ENCODE measurements around the gene MRPL23. TPM values are rescaled to one million over a fixed set of nuclear protein-coding genes. Genes with fewer than 3 reads are reported as not detected.

The MRPL23 gene
- total RNA-seq, 1 experiment from 2014 or later = 76.3 TPM

DNA sequence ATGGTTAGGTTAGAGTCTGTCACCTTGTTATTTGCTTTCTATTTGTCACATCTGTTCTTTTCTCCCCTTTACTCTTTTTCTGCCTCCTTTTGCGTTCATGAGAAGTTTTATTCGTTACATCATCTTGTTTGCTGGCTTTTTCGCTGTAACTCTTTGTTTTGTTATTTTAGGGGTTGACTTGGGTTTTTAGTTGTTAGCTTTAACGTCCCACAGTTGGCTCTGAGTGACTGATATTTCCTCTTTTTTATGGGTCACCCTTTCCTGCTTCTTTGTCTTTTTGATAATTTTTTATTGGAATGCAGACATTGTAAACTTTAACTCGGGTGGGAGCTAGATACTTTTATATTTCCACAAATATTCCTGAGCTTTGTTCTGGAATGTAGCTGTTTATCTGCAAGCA is 41.0 kb upstream of the MRPL23 start:
- Histone ChIP-seq H3K79me2 (ENCODE audit: low read depth) (no peaks in the 10 kb centered on the region), H3K36me3 (ENCODE audit: low read depth) (no peaks in the 10 kb centered on the region), H3K4me1 (replicated peaks; ENCODE audit: insufficient read depth) (no peaks in the 10 kb centered on the region), H3K9me3 (ENCODE audit: insufficient read depth, low read depth) (no peaks in the 10 kb centered on the region), H3K4me3 (no peak overlapping the region), H3K9me2 (ENCODE audit: insufficient read depth) (no peaks in the 10 kb centered on the region), H2AFZ (no peak overlapping the region), H3F3A (ENCODE audit: insufficient read depth, low read depth) (no peaks in the 10 kb centered on the region), H3K27me3 (ENCODE audit: insufficient read depth, low read depth) (peaks cover 53% of the 10 kb centered on the region), H4K20me1 (ENCODE audit: insufficient read depth) (no peaks in the 10 kb centered on the region), H3K27ac (no peak overlapping the region), H3K4me2 (no peak overlapping the region)
- intact Hi-C loops (cut with micrococcal nuclease; ENCODE audit: unreplicated experiment) = no loop called here
- ChIA-PET CTCF (interaction anchor here (0.5 to 0.8 kb wide), 2 partner anchors 206 to 353 kb away, joined by 3 to 9 read pairs; no protein-coding TSS in a partner anchor), POLR2A (ENCODE audit: unreplicated experiment) (interaction anchor here (0.6 kb wide), 1 partner anchor 25 kb away, joined by 3 read pairs; no protein-coding TSS in a partner anchor)
- BruUV-seq (replicated peaks) = no TSS peak
- TF ChIP-seq CTCF (conservative IDR thresholded peaks at IDR 0.05) = no peak
- TF ChIP-seq EZH2 (IDR thresholded peaks at IDR 0.05; ENCODE audit: low read depth) = no peak
- no peak for DNase-seq

- no peaks in the 10 kb centered on the region for H3K9me3 ChIP-seq (ENCODE audit: insufficient read depth, low read depth)
- ChIA-PET POLR2A (ENCODE audit: unreplicated experiment) (interaction anchor here (0.6 kb wide), 1 partner anchor 24 kb away, joined by 3 read pairs; no protein-coding TSS in a partner anchor), CTCF (interaction anchor here (0.5 to 0.8 kb wide), 2 partner anchors 206 to 354 kb away, joined by 3 to 9 read pairs; no protein-coding TSS in a partner anchor)
- H3K9me2 ChIP-seq (ENCODE audit: insufficient read depth) = no peaks in the 10 kb centered on the region
- no peaks in the 10 kb centered on the region for H4K20me1 ChIP-seq (ENCODE audit: insufficient read depth)
- no peaks in the 10 kb centered on the region for H3K4me1 ChIP-seq (replicated peaks; ENCODE audit: insufficient read depth)
- DNase-seq = no peak
- no peaks in the 10 kb centered on the region for H3K36me3 ChIP-seq (ENCODE audit: low read depth)
- H3K4me2 ChIP-seq = no peak overlapping the region
- intact Hi-C loops (cut with micrococcal nuclease; ENCODE audit: unreplicated experiment) = no loop called here
- H2AFZ ChIP-seq = no peak overlapping the region
- peaks cover 49% of the 10 kb centered on the region for H3K27me3 ChIP-seq (ENCODE audit: insufficient read depth, low read depth)
- H3K27ac ChIP-seq = no peak overlapping the region
- H3K4me3 ChIP-seq = no peak overlapping the region
- no peaks in the 10 kb centered on the region for H3K79me2 ChIP-seq (ENCODE audit: low read depth)
- no TSS peak for BruUV-seq (replicated peaks)
- TF ChIP-seq CTCF (conservative IDR thresholded peaks at IDR 0.05) = no peak
- no peak for TF ChIP-seq EZH2 (IDR thresholded peaks at IDR 0.05; ENCODE audit: low read depth)
- no peaks in the 10 kb centered on the region for H3F3A ChIP-seq (ENCODE audit: insufficient read depth, low read depth)
Measured at GRCh38 chr11:1906611-1907423, 40.3 kb upstream of the MRPL23 start.

GRCh38 chr11:1908618-1909017 is 38.5 kb upstream of the MRPL23 start:
- Histone ChIP-seq H3K4me2 (no peak overlapping the region), H3K36me3 (ENCODE audit: low read depth) (no peaks in the 10 kb centered on the region), H2AFZ (no peak overlapping the region), H3K9me2 (ENCODE audit: insufficient read depth) (no peaks in the 10 kb centered on the region), H3K9me3 (ENCODE audit: insufficient read depth, low read depth) (no peaks in the 10 kb centered on the region), H3K79me2 (ENCODE audit: low read depth) (no peaks in the 10 kb centered on the region), H3F3A (ENCODE audit: insufficient read depth, low read depth) (no peaks in the 10 kb centered on the region), H3K27ac (no peak overlapping the region), H3K4me1 (replicated peaks; ENCODE audit: insufficient read depth) (no peaks in the 10 kb centered on the region), H3K4me3 (no peak overlapping the region), H4K20me1 (ENCODE audit: insufficient read depth) (no peaks in the 10 kb centered on the region), H3K27me3 (ENCODE audit: insufficient read depth, low read depth) (peaks cover 46% of the 10 kb centered on the region)
- BruUV-seq (replicated peaks) = no TSS peak
- TF ChIP-seq CTCF (conservative IDR thresholded peaks at IDR 0.05) = no peak
- no peak for TF ChIP-seq EZH2 (IDR thresholded peaks at IDR 0.05; ENCODE audit: low read depth)
- intact Hi-C loops (cut with micrococcal nuclease; ENCODE audit: unreplicated experiment) = no loop called here
- POLR2A ChIA-PET (ENCODE audit: unreplicated experiment) = no interaction called here
- DNase-seq = no peak
- CTCF ChIA-PET = no interaction called here
